ENCODE results near the gene AKNA.

Gene AKNA

GRCh38 chr9:114369216-114370130 lies 18.3 kb downstream of the AKNA start:
- 0 out of 2 replicates have a peak overlapping the region, but pooled peaks have one; percentile 4 for H3K4me2 ChIP-seq (ENCODE audit: low read depth, low read length)
- no peak overlapping the region for H3K4me3 ChIP-seq (ENCODE audit: low read length)
- H3K36me3 ChIP-seq (replicated peaks; ENCODE audit: insufficient read depth, low read length) = peaks cover 13% of the 10 kb centered on the region; the same call in 1 of the 2 replicates
- no peak for DNase-seq
- H2AFZ ChIP-seq (ENCODE audit: low read length) = no peak overlapping the region
- H3K79me2 ChIP-seq (ENCODE audit: low read length) = peaks cover 64% of the 10 kb centered on the region
- no peaks in the 10 kb centered on the region for H3K9me3 ChIP-seq (replicated peaks; ENCODE audit: insufficient read depth, low read length)
- peaks cover 96% of the 10 kb centered on the region for H3K4me1 ChIP-seq (ENCODE audit: low read length)
- no peak for TF ChIP-seq EZH2 (optimal IDR thresholded peaks at IDR 0.05; ENCODE audit: low read depth, low read length)
- TF ChIP-seq CTCF (IDR thresholded peaks at IDR 0.05; ENCODE audit: low read length) = no peak
- TF ChIP-seq EZH2phosphoT487 (IDR thresholded peaks at IDR 0.05; ENCODE audit: low read length) = no peak
- H3K27ac ChIP-seq (ENCODE audit: low read length) = peak overlapping the region; percentile 51; the same call in 1 of the 2 replicates
- H3K9me2 ChIP-seq (replicated peaks; ENCODE audit: insufficient read depth, low read length) = no peaks in the 10 kb centered on the region
- H3K27me3 ChIP-seq (replicated peaks; ENCODE audit: insufficient read depth, low read length) = no peaks in the 10 kb centered on the region
- no peaks in the 10 kb centered on the region for H4K20me1 ChIP-seq (ENCODE audit: insufficient read depth, low read length)
- no peak overlapping the region for H3K9ac ChIP-seq (ENCODE audit: low read length)
- H3F3A ChIP-seq (ENCODE audit: insufficient read depth, low read length) = peaks cover 69% of the 10 kb centered on the region

- H3K4me2 ChIP-seq (ENCODE audit: low read depth, low read length) = peak overlapping the region; percentile 48; the same call in 1 of the 2 replicates
- H2AFZ ChIP-seq (ENCODE audit: low read length) = no peak overlapping the region
- peak overlapping the region; percentile 97 for H3K27ac ChIP-seq (ENCODE audit: low read length)
- H3F3A ChIP-seq (ENCODE audit: insufficient read depth, low read length) = peaks cover 54% of the 10 kb centered on the region
- peaks cover 94% of the 10 kb centered on the region for H3K4me1 ChIP-seq (ENCODE audit: low read length)
- no peaks in the 10 kb centered on the region for H3K9me2 ChIP-seq (replicated peaks; ENCODE audit: insufficient read depth, low read length)
- H3K79me2 ChIP-seq (ENCODE audit: low read length) = peaks cover 69% of the 10 kb centered on the region
- no peak for DNase-seq
- no peaks in the 10 kb centered on the region for H3K27me3 ChIP-seq (replicated peaks; ENCODE audit: insufficient read depth, low read length)
- H3K4me3 ChIP-seq (ENCODE audit: low read length) = 0 out of 2 replicates have a peak overlapping the region, but pooled peaks have one; percentile 11
- TF ChIP-seq CTCF (IDR thresholded peaks at IDR 0.05; ENCODE audit: low read length) = no peak
- TF ChIP-seq EZH2phosphoT487 (IDR thresholded peaks at IDR 0.05; ENCODE audit: low read length) = no peak
- TF ChIP-seq EZH2 (optimal IDR thresholded peaks at IDR 0.05; ENCODE audit: low read depth, low read length) = no peak
- no peaks in the 10 kb centered on the region for H3K9me3 ChIP-seq (replicated peaks; ENCODE audit: insufficient read depth, low read length)
- H4K20me1 ChIP-seq (ENCODE audit: insufficient read depth, low read length) = no peaks in the 10 kb centered on the region
- H3K9ac ChIP-seq (ENCODE audit: low read length) = peak overlapping the region; percentile 67
- H3K36me3 ChIP-seq (replicated peaks; ENCODE audit: insufficient read depth, low read length) = peaks cover 17% of the 10 kb centered on the region; the same call in 1 of the 2 replicates
Observed at GRCh38 chr9:114367772-114368569, 19.8 kb downstream of the AKNA start.

- peaks cover 48% of the 10 kb centered on the region for H3F3A ChIP-seq (ENCODE audit: insufficient read depth, low read length)
- peaks cover 89% of the 10 kb centered on the region for H3K4me1 ChIP-seq (ENCODE audit: low read length)
- H3K27me3 ChIP-seq (replicated peaks; ENCODE audit: insufficient read depth, low read length) = no peaks in the 10 kb centered on the region
- H3K9me3 ChIP-seq (replicated peaks; ENCODE audit: insufficient read depth, low read length) = no peaks in the 10 kb centered on the region
- peak overlapping the region; percentile 11; the same call in 1 of the 2 replicates for H3K4me3 ChIP-seq (ENCODE audit: low read length)
- no peak overlapping the region for H2AFZ ChIP-seq (ENCODE audit: low read length)
- H3K4me2 ChIP-seq (ENCODE audit: low read depth, low read length) = peak overlapping the region; percentile 48; the same call in 1 of the 2 replicates
- peak overlapping the region; percentile 67 for H3K9ac ChIP-seq (ENCODE audit: low read length)
- no peaks in the 10 kb centered on the region for H4K20me1 ChIP-seq (ENCODE audit: insufficient read depth, low read length)
- peaks cover 72% of the 10 kb centered on the region for H3K79me2 ChIP-seq (ENCODE audit: low read length)
- H3K27ac ChIP-seq (ENCODE audit: low read length) = peak overlapping the region; percentile 97
- no peak for DNase-seq
- no peaks in the 10 kb centered on the region for H3K9me2 ChIP-seq (replicated peaks; ENCODE audit: insufficient read depth, low read length)
- TF ChIP-seq EZH2phosphoT487 (IDR thresholded peaks at IDR 0.05; ENCODE audit: low read length) (no peak), EZH2 (optimal IDR thresholded peaks at IDR 0.05; ENCODE audit: low read depth, low read length) (no peak), CTCF (IDR thresholded peaks at IDR 0.05; ENCODE audit: low read length) (no peak)
- peaks cover 20% of the 10 kb centered on the region; the same call in 1 of the 2 replicates for H3K36me3 ChIP-seq (replicated peaks; ENCODE audit: insufficient read depth, low read length)
Observed at GRCh38 chr9:114367366-114367765, 20.4 kb downstream of the AKNA start.
